Spleen (tissue), 11 donors: ENCODE data around the gene ASCC3. TPM values are rescaled to one million over a fixed set of nuclear protein-coding genes. Genes with fewer than 3 reads are reported as not detected.

ENCODE experiments used
- DNase-seq: peaks from one replicate; pipeline ENCODE4 v3.0.0-alpha.2; 2020
- H3K27ac ChIP-seq, 8 donors: fragments of 200-600 bp; sonication (generic) in 7 of 8; 1 replicate in 4 of 8; 2 replicates in 4 of 8; pipeline versions ENCODE4 v1.5.0 to v1.8.0; 2016 to 2021; ENCODE audit warnings: inconsistent platforms in 4 of 8, mild to moderate bottlenecking in 4 of 8, moderate library complexity in 1 of 8
- H3K27me3 ChIP-seq, 7 donors: fragments of 200-600 bp; sonication (generic) in 6 of 7; replicated peaks in 1 of 7; 1 replicate in 4 of 7; 2 replicates in 3 of 7; pipeline versions ENCODE4 v1.5.0 to v1.8.0; 2016 to 2021; ENCODE audit warnings: inconsistent platforms in 3 of 7, mild to moderate bottlenecking in 1 of 7
- H3K36me3 ChIP-seq, 6 donors: fragments of 200-600 bp; sonication (generic) in 5 of 6; 1 replicate in 4 of 6; 2 replicates in 2 of 6; pipeline versions ENCODE4 v1.5.0 to v1.8.0; 2016 to 2021; ENCODE audit warnings: inconsistent platforms in 2 of 6
- H3K4me1 ChIP-seq, 6 donors: fragments of 200-600 bp; sonication (generic) in 5 of 6; 1 replicate in 3 of 6; 2 replicates in 3 of 6; pipeline versions ENCODE4 v1.5.0 to v1.8.0; 2016 to 2021; ENCODE audit warnings: inconsistent platforms in 3 of 6
- H3K4me3 ChIP-seq, 8 donors: fragments of 200-600 bp; sonication (generic) in 7 of 8; 1 replicate in 4 of 8; 2 replicates in 4 of 8; pipeline versions ENCODE4 v1.5.0 to v1.8.0; 2016 to 2021; ENCODE audit warnings: inconsistent platforms in 4 of 8, mild to moderate bottlenecking in 4 of 8, moderate library complexity in 2 of 8
- H3K9me3 ChIP-seq, 8 donors: fragments of 200-600 bp; sonication (generic) in 7 of 8; 1 replicate in 4 of 8; 2 replicates in 4 of 8; pipeline versions ENCODE4 v1.5.0 to v1.8.0; 2016 to 2021; ENCODE audit warnings: inconsistent platforms in 4 of 8
- POLR2A ChIP-seq, 3 donors: fragments of 450-650 bp; IDR thresholded peaks; one replicate each; pipeline ENCODE4 v1.5.1; 2017; ENCODE audit warnings: antibody characterized with exemption in 3 of 3, mild to moderate bottlenecking in 1 of 3
- POLR2AphosphoS5 ChIP-seq, 3 donors: sonication (generic); formaldehyde crosslinking; IDR thresholded peaks; one replicate each; pipeline ENCODE4 v1.5.1; 2017; ENCODE audit warnings: antibody characterized with exemption in 3 of 3
- WGBS, 5 donors: extraction: QIAGEN DNeasy Blood & Tissue Kit in 3 of 5; methylation state at CpG; one replicate each; pipeline versions ENCODE4 v1.1.5 to v1.1.7; 2013 to 2018; 5-methylcytosine and 5-hydroxymethylcytosine counted together
- intact Hi-C: fragments of 100-400 bp; cut with DNase I; formaldehyde crosslinking; loops from one replicate; pipeline ENCODE4 v1.15.0; 2023; ENCODE audit warnings: low total_unique reads
- polyA plus RNA-seq, 3 donors: library from polyadenylated mRNA; stranded (reverse); fragments of 200-250 nt; gene quantifications; one replicate each; pipeline ENCODE4 v1.2.1, GENCODE V29; 2013
- total RNA-seq, 7 donors: library from RNA; depleted of rRNA in 3 of 7; stranded (reverse); fragments of >200 nt in 3 of 7; fragmentation: NEBNext Ultra II Directional in 4 of 7; extraction: Animal tissue kit (Norgen Biotek cat#: 25700) in 4 of 7; gene quantifications; one replicate each; pipeline versions ENCODE4 v1.1.0 to v1.2.1, GENCODE V29; 2016 to 2021
- TF ChIP-seq, protein P1 (sequence below), 11 experiments: fragments of 200-600 bp in 7 of 11; fragments of 450-650 bp in 4 of 11; sonication (generic) in 4 of 11; IDR thresholded peaks in 8 of 11; conservative IDR thresholded peaks in 3 of 11; 1 replicate in 7 of 11; 2 replicates in 4 of 11; pipeline versions ENCODE4 v1.4.0 to v1.8.0; 2016 to 2021; ENCODE audit warnings: antibody characterized with exemption in 11 of 11, inconsistent platforms in 4 of 11, mild to moderate bottlenecking in 1 of 11
- donor health status: healthy with polysubstance abuse.
- donor health status: DM: no; HTN: no; CAD: no; lungs with moderate emphysema.
- donor health status: DM: no; HTN: no; CAD: no.
- donor health status: Bipolar disorder and iron deficiency.
- donor health status: healthy.
- donor health status: DM: no; HTN: no; CAD: no.
- donor health status: DM: yes; HTN: yes; CAD: no.

ASCC3 gene
- total and polyA plus RNA-seq, 10 donors, result 7.9 to 52.4 (median 40.8) TPM

DNA sequence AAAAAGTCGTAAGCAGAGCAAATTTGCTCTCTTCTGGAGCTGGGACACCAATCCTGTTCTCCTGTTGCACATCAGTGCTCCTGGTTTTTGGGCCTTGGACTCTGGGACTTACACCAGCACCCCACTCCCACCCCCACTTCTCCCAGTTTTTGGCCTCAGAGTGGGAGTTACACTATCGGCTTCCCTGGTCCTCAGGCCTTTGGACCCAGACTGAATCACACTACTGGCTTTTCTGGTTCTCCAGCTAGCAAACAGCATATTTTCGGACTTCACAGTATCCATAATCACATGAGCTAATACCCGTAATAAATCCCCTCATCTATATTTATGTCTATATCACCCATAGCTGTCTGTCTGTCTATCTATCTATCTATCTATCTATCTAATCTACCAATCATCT, 23.2 kb upstream of the ASCC3 start:
- no peaks in the 10 kb centered on the region for H3K4me1 ChIP-seq
- intact Hi-C loops, result no loop called here
- H3K36me3 ChIP-seq, result no peaks in the 10 kb centered on the region
- no peak overlapping the region for H3K27ac ChIP-seq
- no peak for DNase-seq
- TF ChIP-seq POLR2A (IDR thresholded peaks at IDR 0.05) (no peak), POLR2AphosphoS5 (IDR thresholded peaks at IDR 0.05) (no peak)
- TF ChIP-seq, protein P1, sequence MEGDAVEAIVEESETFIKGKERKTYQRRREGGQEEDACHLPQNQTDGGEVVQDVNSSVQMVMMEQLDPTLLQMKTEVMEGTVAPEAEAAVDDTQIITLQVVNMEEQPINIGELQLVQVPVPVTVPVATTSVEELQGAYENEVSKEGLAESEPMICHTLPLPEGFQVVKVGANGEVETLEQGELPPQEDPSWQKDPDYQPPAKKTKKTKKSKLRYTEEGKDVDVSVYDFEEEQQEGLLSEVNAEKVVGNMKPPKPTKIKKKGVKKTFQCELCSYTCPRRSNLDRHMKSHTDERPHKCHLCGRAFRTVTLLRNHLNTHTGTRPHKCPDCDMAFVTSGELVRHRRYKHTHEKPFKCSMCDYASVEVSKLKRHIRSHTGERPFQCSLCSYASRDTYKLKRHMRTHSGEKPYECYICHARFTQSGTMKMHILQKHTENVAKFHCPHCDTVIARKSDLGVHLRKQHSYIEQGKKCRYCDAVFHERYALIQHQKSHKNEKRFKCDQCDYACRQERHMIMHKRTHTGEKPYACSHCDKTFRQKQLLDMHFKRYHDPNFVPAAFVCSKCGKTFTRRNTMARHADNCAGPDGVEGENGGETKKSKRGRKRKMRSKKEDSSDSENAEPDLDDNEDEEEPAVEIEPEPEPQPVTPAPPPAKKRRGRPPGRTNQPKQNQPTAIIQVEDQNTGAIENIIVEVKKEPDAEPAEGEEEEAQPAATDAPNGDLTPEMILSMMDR (IDR thresholded peaks at IDR 0.05 in 8 of 11, conservative IDR thresholded peaks at IDR 0.05 in 3 of 11), result no peak
- WGBS, 5 donors, result 86 to 99% (median 94%) methylated on average over 4 of the region's 4 CpGs
- no peak overlapping the region for H3K4me3 ChIP-seq
- no peaks in the 10 kb centered on the region for H3K9me3 ChIP-seq
- no peaks in the 10 kb centered on the region for H3K27me3 ChIP-seq

DNA sequence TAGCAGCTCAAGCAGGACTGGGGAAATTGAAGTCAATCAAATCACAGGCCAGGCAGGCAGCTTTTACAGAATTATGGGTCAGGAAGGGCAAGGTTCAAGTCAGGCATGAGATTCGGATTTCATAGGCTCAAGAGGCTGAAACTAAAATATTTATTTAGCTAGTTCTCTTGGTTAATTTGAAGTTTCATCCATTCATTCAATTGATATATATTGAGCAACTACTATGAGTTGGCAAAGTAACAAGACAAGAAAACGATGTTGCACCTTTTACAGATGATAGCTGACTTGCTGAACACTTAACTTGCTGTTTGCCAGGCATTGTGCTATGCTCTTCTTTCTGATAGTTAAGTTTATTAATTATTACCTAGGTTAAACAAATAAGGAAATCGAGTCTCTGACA, 20.5 kb upstream of the ASCC3 start:
- Histone ChIP-seq H3K4me1 (no peaks in the 10 kb centered on the region), H3K9me3 (peaks cover 0 to 16% (median 4%) of the 10 kb centered on the region in 8 donors), H3K27me3 (no peaks in the 10 kb centered on the region), H3K36me3 (no peaks in the 10 kb centered on the region), H3K4me3 (no peak overlapping the region), H3K27ac (no peak overlapping the region)
- DNase-seq, result no peak
- intact Hi-C loops, result no loop called here
- TF ChIP-seq POLR2AphosphoS5 (IDR thresholded peaks at IDR 0.05) (no peak), POLR2A (IDR thresholded peaks at IDR 0.05) (no peak)
- TF ChIP-seq, protein P1 (IDR thresholded peaks at IDR 0.05 in 8 of 11, conservative IDR thresholded peaks at IDR 0.05 in 3 of 11), result no peak
- WGBS, 5 donors, result 70 to 84% (median 76%) methylated on average over 3 of the region's 3 CpGs

DNA sequence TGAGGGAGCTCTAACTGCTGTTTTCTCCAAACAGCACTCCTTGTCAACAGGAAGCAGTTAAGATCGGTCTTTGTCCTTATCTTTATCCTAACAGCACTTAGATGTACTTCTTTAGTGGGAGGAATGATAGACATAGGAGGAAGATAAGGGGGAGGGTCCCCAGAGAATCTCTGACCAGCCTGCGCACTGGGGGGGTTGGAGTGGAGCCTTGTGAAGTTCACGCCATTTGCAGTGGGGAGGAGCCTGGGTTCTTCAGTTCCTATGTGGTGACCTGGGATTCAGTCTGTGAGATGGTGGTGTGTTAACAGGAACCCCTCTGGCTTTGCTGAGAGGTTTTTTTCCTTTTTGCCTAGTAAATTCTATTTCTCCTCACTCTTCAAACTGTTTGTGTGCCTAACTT, 18.1 kb upstream of the ASCC3 start:
- intact Hi-C loops, result no loop called here
- Histone ChIP-seq H3K27me3 (no peaks in the 10 kb centered on the region), H3K36me3 (no peaks in the 10 kb centered on the region), H3K4me3 (no peak overlapping the region), H3K27ac (no peak overlapping the region), H3K4me1 (no peaks in the 10 kb centered on the region), H3K9me3 (peaks cover 0 to 16% (median 4%) of the 10 kb centered on the region in 8 donors)
- no peak for DNase-seq
- WGBS, 5 donors, result 68 to 91% (median 75%) methylated on average over 3 of the region's 3 CpGs
- TF ChIP-seq, protein P1 (IDR thresholded peaks at IDR 0.05 in 8 of 11, conservative IDR thresholded peaks at IDR 0.05 in 3 of 11), result no peak
- TF ChIP-seq POLR2A (IDR thresholded peaks at IDR 0.05) (no peak), POLR2AphosphoS5 (IDR thresholded peaks at IDR 0.05) (no peak)

DNA sequence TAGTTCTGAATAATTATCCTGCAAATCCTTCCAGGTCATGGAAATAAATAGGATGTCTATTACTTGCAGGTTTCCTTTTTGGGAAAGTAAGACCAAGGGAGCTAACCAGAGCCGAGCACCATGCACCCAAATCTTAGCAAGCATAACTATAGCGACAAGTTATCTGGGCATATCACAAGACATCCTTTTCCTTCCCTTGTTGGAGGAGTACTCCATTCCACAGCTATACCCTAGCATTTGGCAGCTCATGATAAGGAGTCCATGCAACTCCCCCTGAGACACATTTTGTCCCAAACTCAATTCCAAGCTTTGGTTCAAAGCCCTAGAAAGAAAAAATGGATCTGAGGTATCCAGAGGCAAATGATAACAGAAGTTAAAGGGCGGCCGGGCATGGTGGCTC, 16.5 kb upstream of the ASCC3 start:
- 87 to 96% (median 95%) methylated on average over 4 of the region's 4 CpGs for WGBS, 5 donors
- Histone ChIP-seq H3K4me1 (no peaks in the 10 kb centered on the region), H3K27me3 (no peaks in the 10 kb centered on the region), H3K9me3 (peaks cover 0 to 16% (median 4%) of the 10 kb centered on the region in 8 donors), H3K4me3 (no peak overlapping the region), H3K36me3 (no peaks in the 10 kb centered on the region), H3K27ac (no peak overlapping the region)
- intact Hi-C loops, result no loop called here
- no peak for TF ChIP-seq POLR2A (IDR thresholded peaks at IDR 0.05)
- TF ChIP-seq, protein P1 (IDR thresholded peaks at IDR 0.05 in 8 of 11, conservative IDR thresholded peaks at IDR 0.05 in 3 of 11), result no peak
- no peak for TF ChIP-seq POLR2AphosphoS5 (IDR thresholded peaks at IDR 0.05)
- no peak for DNase-seq
